ENCODE data around the gene ELMO1.

- TF ChIP-seq TCF7 (IDR thresholded peaks at IDR 0.05; ENCODE audit: borderline replicate concordance) (no peak), CTCF (IDR thresholded peaks at IDR 0.05 in 2 of 3, conservative IDR thresholded peaks at IDR 0.05 in 1 of 3; ENCODE audit: control insufficient read depth in 2 of 3, extremely low read depth in 1 of 3, insufficient read depth in 1 of 3, low read depth in 3 of 3, low read length in 3 of 3) (no peak), JUNB (IDR thresholded peaks at IDR 0.05) (no peak), NFIC (IDR thresholded peaks at IDR 0.05; ENCODE audit: low read depth, low read length) (no peak), BRCA1 (IDR thresholded peaks at IDR 0.05; ENCODE audit: low read depth, low read length) (no peak), GABPA (IDR thresholded peaks at IDR 0.05; ENCODE audit: low read depth) (no peak)
These were observed 143.7 kb downstream of the ELMO1 start for GRCh38 chr7:37304921-37305320.

Measured in GM12878 (cell line).